ENCODE data around the gene FBXO17. TPM values are rescaled to one million over a fixed set of nuclear protein-coding genes. Genes with fewer than 3 reads are reported as not detected.
A peak's percentile ranks its signal among the peaks of the same experiment; 100 is the strongest.

FBXO17 gene
- total and polyA plus RNA-seq, 2 of the 13 experiments (the other 11 are each of a cell fraction or from before 2014, with no cell fraction given), result 22.1 to 58.7 TPM

DNA sequence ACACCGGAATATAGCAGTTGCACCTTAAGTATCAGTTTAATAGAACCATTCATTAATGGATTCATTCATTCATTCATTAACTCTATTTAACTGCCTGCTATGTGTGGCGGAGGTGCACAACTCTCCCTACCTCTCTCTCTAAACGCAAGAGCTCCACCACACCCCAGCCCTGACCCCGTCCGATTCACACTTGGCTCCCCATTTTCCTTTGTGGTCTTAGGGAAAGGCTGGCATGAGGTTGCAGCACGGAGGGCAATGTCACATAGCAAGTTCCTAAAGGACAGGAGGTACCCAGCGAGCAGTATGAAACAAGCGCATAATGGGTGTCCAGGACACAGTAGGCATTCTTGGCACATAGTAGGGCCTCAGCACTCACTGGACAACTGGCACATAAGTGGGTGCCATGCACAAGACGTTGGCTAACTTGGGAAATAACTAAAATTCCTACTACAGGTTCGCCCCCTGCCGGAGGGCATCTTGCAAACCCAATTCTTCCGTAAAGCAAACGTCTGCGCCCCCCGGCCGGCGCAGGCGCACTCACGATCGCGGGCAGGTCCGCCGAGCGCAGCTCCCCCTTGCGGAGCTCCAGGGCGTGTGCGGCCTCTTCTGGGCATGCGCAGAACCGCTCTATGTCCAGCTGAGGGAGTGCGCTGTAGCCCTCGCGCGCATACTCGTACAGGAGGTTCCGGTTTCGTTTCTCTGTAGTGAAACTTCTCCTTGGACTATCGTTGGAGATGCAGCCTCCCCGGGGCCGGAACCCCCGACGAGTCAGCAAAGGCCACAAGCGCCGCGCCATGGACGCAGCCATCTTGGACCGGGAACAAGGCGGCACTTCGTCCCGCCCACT lies 45.4 kb downstream of the FBXO17 start, which contains the start of gene SARS2 (continued):
- TF ChIP-seq, protein P1, sequence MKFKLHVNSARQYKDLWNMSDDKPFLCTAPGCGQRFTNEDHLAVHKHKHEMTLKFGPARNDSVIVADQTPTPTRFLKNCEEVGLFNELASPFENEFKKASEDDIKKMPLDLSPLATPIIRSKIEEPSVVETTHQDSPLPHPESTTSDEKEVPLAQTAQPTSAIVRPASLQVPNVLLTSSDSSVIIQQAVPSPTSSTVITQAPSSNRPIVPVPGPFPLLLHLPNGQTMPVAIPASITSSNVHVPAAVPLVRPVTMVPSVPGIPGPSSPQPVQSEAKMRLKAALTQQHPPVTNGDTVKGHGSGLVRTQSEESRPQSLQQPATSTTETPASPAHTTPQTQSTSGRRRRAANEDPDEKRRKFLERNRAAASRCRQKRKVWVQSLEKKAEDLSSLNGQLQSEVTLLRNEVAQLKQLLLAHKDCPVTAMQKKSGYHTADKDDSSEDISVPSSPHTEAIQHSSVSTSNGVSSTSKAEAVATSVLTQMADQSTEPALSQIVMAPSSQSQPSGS (CRISPR knock-in tag; IDR thresholded peaks at IDR 0.05), result peak; percentile 65; the same call in 1 of the 2 replicates
- TF ChIP-seq ZNF816 (CRISPR knock-in tag; IDR thresholded peaks at IDR 0.05; ENCODE audit: borderline replicate concordance) (no peak), SOX5 (CRISPR knock-in tag; IDR thresholded peaks at IDR 0.05; ENCODE audit: borderline replicate concordance) (peak; percentile 45; the same call in 1 of the 2 replicates), NFRKB (IDR thresholded peaks at IDR 0.05) (no peak), SUZ12 (IDR thresholded peaks at IDR 0.05; ENCODE audit: low read depth, low read length) (no peak), ELF1 (CRISPR knock-in tag; IDR thresholded peaks at IDR 0.05) (no peak), CCDC6 (CRISPR knock-in tag; IDR thresholded peaks at IDR 0.05) (0 out of 2 replicates have a peak, but pooled peaks have one; percentile 39), ATF1 (CRISPR knock-in tag; IDR thresholded peaks at IDR 0.05) (no peak), ZNF251 (CRISPR knock-in tag; IDR thresholded peaks at IDR 0.05) (no peak), ZNF331 (CRISPR knock-in tag; IDR thresholded peaks at IDR 0.05) (peak; percentile 13; the same call in 1 of the 2 replicates), ZNF777 (CRISPR knock-in tag; IDR thresholded peaks at IDR 0.05) (no peak; the same call in 1 of the 2 replicates), SKI (IDR thresholded peaks at IDR 0.05; ENCODE audit: partially characterized antibody) (peak; percentile 11), ZNF564 (CRISPR knock-in tag; IDR thresholded peaks at IDR 0.05) (no peak), ZSCAN31 (CRISPR knock-in tag; IDR thresholded peaks at IDR 0.05; ENCODE audit: low read depth) (no peak), CENPX (CRISPR knock-in tag; IDR thresholded peaks at IDR 0.05) (no peak), KAT2B (IDR thresholded peaks at IDR 0.05; ENCODE audit: borderline replicate concordance, low read depth, low read length) (no peak)
- TF ChIP-seq, protein P2, sequence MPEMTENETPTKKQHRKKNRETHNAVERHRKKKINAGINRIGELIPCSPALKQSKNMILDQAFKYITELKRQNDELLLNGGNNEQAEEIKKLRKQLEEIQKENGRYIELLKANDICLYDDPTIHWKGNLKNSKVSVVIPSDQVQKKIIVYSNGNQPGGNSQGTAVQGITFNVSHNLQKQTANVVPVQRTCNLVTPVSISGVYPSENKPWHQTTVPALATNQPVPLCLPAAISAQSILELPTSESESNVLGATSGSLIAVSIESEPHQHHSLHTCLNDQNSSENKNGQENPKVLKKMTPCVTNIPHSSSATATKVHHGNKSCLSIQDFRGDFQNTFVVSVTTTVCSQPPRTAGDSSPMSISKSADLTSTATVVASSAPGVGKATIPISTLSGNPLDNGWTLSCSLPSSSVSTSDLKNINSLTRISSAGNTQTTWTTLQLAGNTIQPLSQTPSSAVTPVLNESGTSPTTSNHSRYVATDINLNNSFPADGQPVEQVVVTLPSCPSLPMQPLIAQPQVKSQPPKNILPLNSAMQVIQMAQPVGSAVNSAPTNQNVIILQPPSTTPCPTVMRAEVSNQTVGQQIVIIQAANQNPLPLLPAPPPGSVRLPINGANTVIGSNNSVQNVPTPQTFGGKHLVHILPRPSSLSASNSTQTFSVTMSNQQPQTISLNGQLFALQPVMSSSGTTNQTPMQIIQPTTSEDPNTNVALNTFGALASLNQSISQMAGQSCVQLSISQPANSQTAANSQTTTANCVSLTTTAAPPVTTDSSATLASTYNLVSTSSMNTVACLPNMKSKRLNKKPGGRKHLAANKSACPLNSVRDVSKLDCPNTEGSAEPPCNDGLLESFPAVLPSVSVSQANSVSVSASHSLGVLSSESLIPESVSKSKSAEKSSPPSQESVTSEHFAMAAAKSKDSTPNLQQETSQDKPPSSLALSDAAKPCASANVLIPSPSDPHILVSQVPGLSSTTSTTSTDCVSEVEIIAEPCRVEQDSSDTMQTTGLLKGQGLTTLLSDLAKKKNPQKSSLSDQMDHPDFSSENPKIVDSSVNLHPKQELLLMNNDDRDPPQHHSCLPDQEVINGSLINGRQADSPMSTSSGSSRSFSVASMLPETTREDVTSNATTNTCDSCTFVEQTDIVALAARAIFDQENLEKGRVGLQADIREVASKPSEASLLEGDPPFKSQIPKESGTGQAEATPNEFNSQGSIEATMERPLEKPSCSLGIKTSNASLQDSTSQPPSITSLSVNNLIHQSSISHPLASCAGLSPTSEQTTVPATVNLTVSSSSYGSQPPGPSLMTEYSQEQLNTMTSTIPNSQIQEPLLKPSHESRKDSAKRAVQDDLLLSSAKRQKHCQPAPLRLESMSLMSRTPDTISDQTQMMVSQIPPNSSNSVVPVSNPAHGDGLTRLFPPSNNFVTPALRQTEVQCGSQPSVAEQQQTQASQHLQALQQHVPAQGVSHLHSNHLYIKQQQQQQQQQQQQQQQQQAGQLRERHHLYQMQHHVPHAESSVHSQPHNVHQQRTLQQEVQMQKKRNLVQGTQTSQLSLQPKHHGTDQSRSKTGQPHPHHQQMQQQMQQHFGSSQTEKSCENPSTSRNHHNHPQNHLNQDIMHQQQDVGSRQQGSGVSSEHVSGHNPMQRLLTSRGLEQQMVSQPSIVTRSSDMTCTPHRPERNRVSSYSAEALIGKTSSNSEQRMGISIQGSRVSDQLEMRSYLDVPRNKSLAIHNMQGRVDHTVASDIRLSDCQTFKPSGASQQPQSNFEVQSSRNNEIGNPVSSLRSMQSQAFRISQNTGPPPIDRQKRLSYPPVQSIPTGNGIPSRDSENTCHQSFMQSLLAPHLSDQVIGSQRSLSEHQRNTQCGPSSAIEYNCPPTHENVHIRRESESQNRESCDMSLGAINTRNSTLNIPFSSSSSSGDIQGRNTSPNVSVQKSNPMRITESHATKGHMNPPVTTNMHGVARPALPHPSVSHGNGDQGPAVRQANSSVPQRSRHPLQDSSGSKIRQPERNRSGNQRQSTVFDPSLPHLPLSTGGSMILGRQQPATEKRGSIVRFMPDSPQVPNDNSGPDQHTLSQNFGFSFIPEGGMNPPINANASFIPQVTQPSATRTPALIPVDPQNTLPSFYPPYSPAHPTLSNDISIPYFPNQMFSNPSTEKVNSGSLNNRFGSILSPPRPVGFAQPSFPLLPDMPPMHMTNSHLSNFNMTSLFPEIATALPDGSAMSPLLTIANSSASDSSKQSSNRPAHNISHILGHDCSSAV (CRISPR knock-in tag; IDR thresholded peaks at IDR 0.05; ENCODE audit: borderline replicate concordance), result 0 out of 2 replicates have a peak, but pooled peaks have one; percentile 44
- TF ChIP-seq, protein P3, sequence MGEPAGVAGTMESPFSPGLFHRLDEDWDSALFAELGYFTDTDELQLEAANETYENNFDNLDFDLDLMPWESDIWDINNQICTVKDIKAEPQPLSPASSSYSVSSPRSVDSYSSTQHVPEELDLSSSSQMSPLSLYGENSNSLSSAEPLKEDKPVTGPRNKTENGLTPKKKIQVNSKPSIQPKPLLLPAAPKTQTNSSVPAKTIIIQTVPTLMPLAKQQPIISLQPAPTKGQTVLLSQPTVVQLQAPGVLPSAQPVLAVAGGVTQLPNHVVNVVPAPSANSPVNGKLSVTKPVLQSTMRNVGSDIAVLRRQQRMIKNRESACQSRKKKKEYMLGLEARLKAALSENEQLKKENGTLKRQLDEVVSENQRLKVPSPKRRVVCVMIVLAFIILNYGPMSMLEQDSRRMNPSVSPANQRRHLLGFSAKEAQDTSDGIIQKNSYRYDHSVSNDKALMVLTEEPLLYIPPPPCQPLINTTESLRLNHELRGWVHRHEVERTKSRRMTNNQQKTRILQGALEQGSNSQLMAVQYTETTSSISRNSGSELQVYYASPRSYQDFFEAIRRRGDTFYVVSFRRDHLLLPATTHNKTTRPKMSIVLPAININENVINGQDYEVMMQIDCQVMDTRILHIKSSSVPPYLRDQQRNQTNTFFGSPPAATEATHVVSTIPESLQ (CRISPR knock-in tag; conservative IDR thresholded peaks at IDR 0.05), result 0 out of 2 replicates have a peak, but pooled peaks have one; percentile 23
